H9 (cell line): ENCODE results near the gene ZNF480. TPM values are rescaled to one million over a fixed set of nuclear protein-coding genes. Genes with fewer than 3 reads are reported as not detected.

Experiments used
- DNase-seq: peaks from one replicate; pipeline ENCODE4 v3.0.0-alpha.2; 2017
- H2AFZ ChIP-seq: one replicate; pipeline ENCODE4 v1.6.1; 2013; ENCODE audit warnings: mild to moderate bottlenecking, low read length, control low read depth, moderate library complexity
- H2AK5ac ChIP-seq: 2 replicates; pipeline ENCODE4 v1.6.1; 2013; ENCODE audit warnings: low read length, control low read depth, mixed read lengths; ENCODE audit not compliant: insufficient read length
- H2BK120ac ChIP-seq: one replicate; pipeline ENCODE4 v1.6.1; 2013; ENCODE audit warnings: low read depth, mild to moderate bottlenecking, low read length, control low read depth, inconsistent platforms; ENCODE audit not compliant: poor library complexity, severe bottlenecking
- H2BK12ac ChIP-seq: 2 replicates; pipeline ENCODE4 v1.6.1; 2013; ENCODE audit warnings: low read length, control low read depth, mixed read lengths, low read depth; ENCODE audit not compliant: insufficient read length
- H2BK15ac ChIP-seq: 2 replicates; pipeline ENCODE4 v1.6.1; 2013; ENCODE audit warnings: low read depth, low read length, control low read depth
- H2BK20ac ChIP-seq: one replicate; pipeline ENCODE4 v1.6.1; 2013; ENCODE audit warnings: low read depth, mild to moderate bottlenecking, low read length, control low read depth, inconsistent platforms; ENCODE audit not compliant: poor library complexity, severe bottlenecking
- H2BK5ac ChIP-seq: 2 replicates; pipeline ENCODE4 v1.6.1; 2013; ENCODE audit warnings: low read length, control low read depth, mixed read lengths; ENCODE audit not compliant: insufficient read length
- H3K14ac ChIP-seq: 2 replicates; pipeline ENCODE4 v1.6.1; 2013; ENCODE audit warnings: low read length, control low read depth; ENCODE audit not compliant: insufficient read depth
- H3K18ac ChIP-seq: 2 replicates; pipeline ENCODE4 v1.6.1; 2013; ENCODE audit warnings: low read depth, mild to moderate bottlenecking, mixed read lengths, low read length, control low read depth; ENCODE audit not compliant: insufficient read length
- H3K23ac ChIP-seq: 2 replicates; pipeline ENCODE4 v1.6.1; 2013; ENCODE audit warnings: low read length, control low read depth, mixed read lengths, low read depth; ENCODE audit not compliant: insufficient read length
- H3K23me2 ChIP-seq: 2 replicates; pipeline ENCODE4 v1.6.1; 2013; ENCODE audit warnings: low read depth, mild to moderate bottlenecking, mixed read lengths, low read length, control low read depth; ENCODE audit not compliant: insufficient read length, poor library complexity, severe bottlenecking
- H3K27ac ChIP-seq: 2 replicates; pipeline ENCODE4 v1.5.1; 2013; ENCODE audit warnings: low read length, control low read depth, mixed read lengths, low read depth; ENCODE audit not compliant: insufficient read length
- H3K27me3 ChIP-seq: 2 replicates; pipeline ENCODE4 v1.6.1; 2013; ENCODE audit warnings: low read length, control low read depth, inconsistent platforms; ENCODE audit not compliant: insufficient read depth
- H3K4ac ChIP-seq: 2 replicates; pipeline ENCODE4 v1.6.1; 2013; ENCODE audit warnings: low read depth, mild to moderate bottlenecking, control low read depth, inconsistent platforms, low read length, moderate library complexity
- H3K4me1 ChIP-seq: 2 replicates; pipeline ENCODE4 v1.6.1; 2013; ENCODE audit warnings: low read length, control low read depth, inconsistent platforms; ENCODE audit not compliant: insufficient read depth
- H3K4me2 ChIP-seq: 2 replicates; pipeline ENCODE4 v1.6.1; 2013; ENCODE audit warnings: low read length, control low read depth, mixed read lengths; ENCODE audit not compliant: insufficient read length, insufficient read depth
- H3K56ac ChIP-seq: 2 replicates; pipeline ENCODE4 v1.6.1; 2013; ENCODE audit warnings: low read depth, mild to moderate bottlenecking, mixed read lengths, low read length, control low read depth; ENCODE audit not compliant: insufficient read length
- H3K79me1 ChIP-seq: 2 replicates; pipeline ENCODE4 v1.6.1; 2013; ENCODE audit warnings: low read depth, mild to moderate bottlenecking, moderate library complexity, low read length, control low read depth, inconsistent platforms; ENCODE audit not compliant: insufficient read depth, poor library complexity, severe bottlenecking
- H3K79me2 ChIP-seq: 2 replicates; pipeline ENCODE4 v1.6.1; 2013; ENCODE audit warnings: low read length, control low read depth, inconsistent platforms; ENCODE audit not compliant: insufficient read depth
- H3K9ac ChIP-seq: 2 replicates; pipeline ENCODE4 v1.6.1; 2013; ENCODE audit warnings: low read length, control low read depth, mixed read lengths; ENCODE audit not compliant: insufficient read length; ENCODE audit errors: extremely low read depth
- H3K9me3 ChIP-seq: one replicate; pipeline ENCODE4 v1.6.1; 2013; ENCODE audit warnings: low read depth, low read length, inconsistent platforms; ENCODE audit not compliant: control insufficient read depth
- H3T11ph ChIP-seq: one replicate; pipeline ENCODE4 v1.6.1; 2013; ENCODE audit warnings: mild to moderate bottlenecking, low read length, control low read depth, inconsistent platforms
- H4K20me1 ChIP-seq: one replicate; pipeline ENCODE4 v1.6.1; 2013; ENCODE audit not compliant: control insufficient read depth, insufficient read length, insufficient read depth
- H4K5ac ChIP-seq: 2 replicates; pipeline ENCODE4 v1.6.1; 2013; ENCODE audit warnings: low read depth, mild to moderate bottlenecking, mixed read lengths, low read length, control low read depth; ENCODE audit not compliant: insufficient read length
- H4K8ac ChIP-seq: replicated peaks from 2 replicates; pipeline ENCODE4 v1.6.1; 2013; ENCODE audit warnings: low read length, control low read depth, mixed read lengths, low read depth; ENCODE audit not compliant: insufficient read length
- H4K91ac ChIP-seq: 2 replicates; pipeline ENCODE4 v1.6.1; 2013; ENCODE audit warnings: low read depth, mild to moderate bottlenecking, moderate library complexity, mixed read lengths, low read length, control low read depth; ENCODE audit not compliant: insufficient read length
- H3K27ac Mint-ChIP-seq, 3 experiments: 2 replicates in 2 of 3; 3 replicates in 1 of 3; pipeline ENCODE4 v1.8.0; 2020 to 2021; ENCODE audit warnings: mixed read lengths in 3 of 3, mild to moderate bottlenecking in 1 of 3, moderate library complexity in 1 of 3
- H3K27me3 Mint-ChIP-seq: 2 replicates; pipeline ENCODE4 v1.8.0; 2021; ENCODE audit warnings: low read depth, mild to moderate bottlenecking, moderate library complexity, mixed read lengths
- H3K36me3 Mint-ChIP-seq, 3 experiments: 2 replicates in 2 of 3; 3 replicates in 1 of 3; pipeline ENCODE4 v1.8.0; 2020 to 2021; ENCODE audit warnings: low read depth in 3 of 3, mixed read lengths in 3 of 3; ENCODE audit not compliant: insufficient read depth in 1 of 3
- H3K4me1 Mint-ChIP-seq, 2 experiments: 2 replicates each; pipeline ENCODE4 v1.8.0; 2020; ENCODE audit warnings: mixed read lengths in 2 of 2
- H3K4me3 Mint-ChIP-seq, 2 experiments: 2 replicates in 1 of 2; 3 replicates in 1 of 2; pipeline ENCODE4 v1.8.0; 2020 to 2021; ENCODE audit warnings: mild to moderate bottlenecking in 2 of 2, mixed read lengths in 2 of 2, moderate library complexity in 1 of 2
- H3K9me3 Mint-ChIP-seq, 2 experiments: 2 replicates in 1 of 2; 3 replicates in 1 of 2; pipeline ENCODE4 v1.8.0; 2020; ENCODE audit warnings: mild to moderate bottlenecking in 2 of 2, mixed read lengths in 2 of 2, moderate library complexity in 1 of 2
- WGBS: extraction: QIAGEN DNeasy Blood & Tissue Kit; methylation state at CpG from one replicate; pipeline ENCODE4 v1.1.7; 2013; ENCODE audit warnings: missing lambda C conversion rate, low lambda C conversion rate, mixed read lengths; ENCODE audit not compliant: insufficient read length; ENCODE audit errors: extremely low coverage; 5-methylcytosine and 5-hydroxymethylcytosine counted together
- total RNA-seq: library from RNA; stranded (reverse); gene quantifications from 2 replicates; pipeline ENCODE4 v1.2.1, GENCODE V29; 2021
- TF ChIP-seq, protein P1 (sequence below): fragments of 200-600 bp; sonication (generic); conservative IDR thresholded peaks from 3 replicates; pipeline ENCODE4 v1.8.0; 2021; ENCODE audit warnings: antibody characterized with exemption, mild to moderate bottlenecking

The ZNF480 gene
- total RNA-seq, 1 experiment from 2014 or later, result 42.5 TPM

DNA sequence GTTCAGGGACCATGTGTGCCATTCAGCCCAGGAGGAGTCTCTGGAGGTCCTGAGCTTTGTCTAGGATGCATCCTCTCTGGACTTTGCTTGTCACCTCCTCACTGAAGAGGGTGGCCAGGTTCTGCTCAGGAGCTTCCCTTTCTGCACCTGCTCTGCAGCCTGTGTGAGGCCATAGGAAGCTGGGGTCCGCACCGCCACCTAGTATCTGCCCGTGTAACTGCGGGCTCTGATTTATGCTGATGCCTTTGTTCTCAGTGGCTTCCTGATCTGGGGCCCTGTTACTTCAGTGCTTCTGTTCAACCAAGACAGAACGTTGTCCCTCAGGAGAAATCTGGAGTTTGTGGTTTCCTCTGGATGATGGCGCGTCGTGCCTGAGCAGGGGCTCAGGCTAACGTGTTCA is 54.5 kb downstream of the ZNF480 start:
- no peak overlapping the region for H2BK20ac ChIP-seq

More for the DNA sequence above, 54.5 kb downstream of the ZNF480 start:
- H3K14ac ChIP-seq, result no peak overlapping the region
- no peak overlapping the region for H3K4ac ChIP-seq
- H3K4me1 Mint-ChIP-seq, result peaks cover 0 to 5% of the 10 kb centered on the region in 2 experiments; a peak in 2 of 4 replicates
- H2BK12ac ChIP-seq, result no peak overlapping the region
- H3K36me3 Mint-ChIP-seq, result peaks cover 74 to 80% (median 74%) of the 10 kb centered on the region in 3 experiments
- H4K91ac ChIP-seq, result no peak overlapping the region
- no peak overlapping the region for H2BK15ac ChIP-seq
- no peak overlapping the region for H2BK5ac ChIP-seq
- no peak overlapping the region for H2BK120ac ChIP-seq
- H3K27me3 Mint-ChIP-seq, result no peaks in the 10 kb centered on the region
- no peak overlapping the region for H2AK5ac ChIP-seq
- DNase-seq, result peak; percentile 85
- no peaks in the 10 kb centered on the region for H4K20me1 ChIP-seq
- H3K18ac ChIP-seq, result no peak overlapping the region
- H3K79me2 ChIP-seq, result no peaks in the 10 kb centered on the region
- no peak overlapping the region for H3K27ac ChIP-seq
- peak overlapping the region in 1 of 3 experiments; percentile 63; a peak in 2 of 7 replicates for H3K27ac Mint-ChIP-seq
- H3K79me1 ChIP-seq, result no peaks in the 10 kb centered on the region
- H3K27me3 ChIP-seq, result no peaks in the 10 kb centered on the region
- H3K23ac ChIP-seq, result no peak overlapping the region
- peaks cover 30 to 57% of the 10 kb centered on the region in 2 experiments for H3K9me3 Mint-ChIP-seq
- H3K4me3 Mint-ChIP-seq, result no peak overlapping the region
- no peak overlapping the region for H3K9ac ChIP-seq
- no peak overlapping the region for H4K5ac ChIP-seq
- H3K4me2 ChIP-seq, result no peak overlapping the region
- no peak overlapping the region for H4K8ac ChIP-seq
- H3T11ph ChIP-seq, result no peak overlapping the region
- H3K23me2 ChIP-seq, result no peaks in the 10 kb centered on the region
- H2AFZ ChIP-seq, result no peak overlapping the region
- no CpG with 5 or more reads among the region's 9 CpGs for WGBS
- no peak overlapping the region for H3K56ac ChIP-seq
- TF ChIP-seq, protein P1, sequence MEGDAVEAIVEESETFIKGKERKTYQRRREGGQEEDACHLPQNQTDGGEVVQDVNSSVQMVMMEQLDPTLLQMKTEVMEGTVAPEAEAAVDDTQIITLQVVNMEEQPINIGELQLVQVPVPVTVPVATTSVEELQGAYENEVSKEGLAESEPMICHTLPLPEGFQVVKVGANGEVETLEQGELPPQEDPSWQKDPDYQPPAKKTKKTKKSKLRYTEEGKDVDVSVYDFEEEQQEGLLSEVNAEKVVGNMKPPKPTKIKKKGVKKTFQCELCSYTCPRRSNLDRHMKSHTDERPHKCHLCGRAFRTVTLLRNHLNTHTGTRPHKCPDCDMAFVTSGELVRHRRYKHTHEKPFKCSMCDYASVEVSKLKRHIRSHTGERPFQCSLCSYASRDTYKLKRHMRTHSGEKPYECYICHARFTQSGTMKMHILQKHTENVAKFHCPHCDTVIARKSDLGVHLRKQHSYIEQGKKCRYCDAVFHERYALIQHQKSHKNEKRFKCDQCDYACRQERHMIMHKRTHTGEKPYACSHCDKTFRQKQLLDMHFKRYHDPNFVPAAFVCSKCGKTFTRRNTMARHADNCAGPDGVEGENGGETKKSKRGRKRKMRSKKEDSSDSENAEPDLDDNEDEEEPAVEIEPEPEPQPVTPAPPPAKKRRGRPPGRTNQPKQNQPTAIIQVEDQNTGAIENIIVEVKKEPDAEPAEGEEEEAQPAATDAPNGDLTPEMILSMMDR, result peak; percentile 71
- H3K9me3 ChIP-seq, result no peaks in the 10 kb centered on the region
- H3K4me1 ChIP-seq, result no peaks in the 10 kb centered on the region
